Effector memory CD8-positive, alpha-beta T cell (primary cell): ENCODE measurements around the gene MLLT10.

Source experiments
- ATAC-seq: fragments of 150-1000 bp; cut with Tn5 transposase; replicated peaks from 2 replicates; pipeline ENCODE4 v1.10.0; 2021; ENCODE audit warnings: mild to moderate bottlenecking, moderate library complexity
- DNase-seq, 3 experiments: peaks; one replicate each; pipeline ENCODE4 v3.0.0; 2021
- H3K27ac Mint-ChIP-seq, 2 donors: one replicate each; pipeline ENCODE4 v1.8.0; 2022; ENCODE audit warnings: mild to moderate bottlenecking in 2 of 2, mixed read lengths in 2 of 2, moderate library complexity in 2 of 2
- H3K27me3 Mint-ChIP-seq, 2 donors: one replicate each; pipeline ENCODE4 v1.8.0; 2022; ENCODE audit warnings: mixed read lengths in 2 of 2
- H3K36me3 Mint-ChIP-seq: one replicate; pipeline ENCODE4 v1.8.0; 2022; ENCODE audit warnings: mild to moderate bottlenecking, moderate library complexity, mixed read lengths; ENCODE audit not compliant: insufficient read depth
- H3K4me1 Mint-ChIP-seq, 2 donors: one replicate each; pipeline ENCODE4 v1.8.0; 2022; ENCODE audit warnings: low read depth in 2 of 2, mixed read lengths in 2 of 2
- H3K4me3 Mint-ChIP-seq, 2 donors: one replicate each; pipeline ENCODE4 v1.8.0; 2022; ENCODE audit warnings: mild to moderate bottlenecking in 2 of 2, mixed read lengths in 2 of 2, moderate library complexity in 2 of 2
- H3K9me3 Mint-ChIP-seq, 2 donors: one replicate each; pipeline ENCODE4 v1.8.0; 2022; ENCODE audit warnings: mixed read lengths in 2 of 2
- total RNA-seq, 9 experiments: gene quantifications; one replicate each; lab custom pipeline; 2026; lab: John Stamatoyannopoulos, UW

The MLLT10 gene
- total RNA-seq: 38.4 to 110 (median 85.7) reads per million in 9 experiments

GRCh38 chr10:21533467-21534279, at the start of gene MLLT10:
MLLT10 (plus strand) TSS chr10:21534232; CDS start chr10:21534645, 413 bp downstream.
- Mint-ChIP-seq H3K27ac (peak within 1 kb of the TSS; percentile 78 to 82), H3K4me3 (peak within 1 kb of the TSS; percentile 86 to 87)

GRCh38 chr10:21487416-21488180, 46.4 kb upstream of the MLLT10 start:
- no peaks in the 10 kb centered on the region for H3K36me3 Mint-ChIP-seq
- H3K27me3 Mint-ChIP-seq: peaks cover 25 to 32% of the 10 kb centered on the region in 2 donors
- ATAC-seq: no peak
- H3K9me3 Mint-ChIP-seq: no peaks in the 10 kb centered on the region
- DNase-seq: no peak
- no peak overlapping the region for H3K4me3 Mint-ChIP-seq
- no peak overlapping the region for H3K27ac Mint-ChIP-seq
- H3K4me1 Mint-ChIP-seq: no peaks in the 10 kb centered on the region

More at GRCh38 chr10:21533467-21534279, at the start of gene MLLT10:
- no peaks in the 10 kb centered on the region for H3K9me3 Mint-ChIP-seq
- peaks cover 28% of the 10 kb centered on the region for H3K36me3 Mint-ChIP-seq
- ATAC-seq: peak; percentile 83
- peak; percentile 88 to 92 (median 90) for DNase-seq
- peaks cover 20 to 21% of the 10 kb centered on the region in 2 donors for H3K4me1 Mint-ChIP-seq
- no peaks in the 10 kb centered on the region for H3K27me3 Mint-ChIP-seq

GRCh38 chr10:21488246-21488956, 45.6 kb upstream of the MLLT10 start:
- Mint-ChIP-seq H3K27me3 (peaks cover 26 to 34% of the 10 kb centered on the region in 2 donors), H3K27ac (no peak overlapping the region), H3K9me3 (no peaks in the 10 kb centered on the region), H3K36me3 (no peaks in the 10 kb centered on the region), H3K4me1 (no peaks in the 10 kb centered on the region), H3K4me3 (no peak overlapping the region)
- ATAC-seq: no peak
- DNase-seq: no peak

- peaks cover 32 to 38% of the 10 kb centered on the region in 2 donors for H3K27me3 Mint-ChIP-seq
- H3K4me1 Mint-ChIP-seq: peaks cover 0 to 3% of the 10 kb centered on the region in 2 donors
- no peaks in the 10 kb centered on the region for H3K36me3 Mint-ChIP-seq
- DNase-seq (no peak), ATAC-seq (no peak)
- H3K27ac Mint-ChIP-seq: no peak overlapping the region
- H3K9me3 Mint-ChIP-seq: no peaks in the 10 kb centered on the region
- H3K4me3 Mint-ChIP-seq: no peak overlapping the region
Observed at GRCh38 chr10:21488957-21489446, 45.0 kb upstream of the MLLT10 start.

GRCh38 chr10:21490028-21490710, 43.9 kb upstream of the MLLT10 start:
- DNase-seq (no peak), ATAC-seq (no peak)
- no peaks in the 10 kb centered on the region for H3K36me3 Mint-ChIP-seq
- H3K27ac Mint-ChIP-seq: no peak overlapping the region
- peaks cover 4 to 9% of the 10 kb centered on the region in 2 donors for H3K4me1 Mint-ChIP-seq
- H3K9me3 Mint-ChIP-seq: no peaks in the 10 kb centered on the region
- peaks cover 28 to 33% of the 10 kb centered on the region in 2 donors for H3K27me3 Mint-ChIP-seq
- H3K4me3 Mint-ChIP-seq: no peak overlapping the region

GRCh38 chr10:21490711-21491105, 43.3 kb upstream of the MLLT10 start:
- DNase-seq (no peak), ATAC-seq (no peak)
- Mint-ChIP-seq H3K36me3 (no peaks in the 10 kb centered on the region), H3K9me3 (no peaks in the 10 kb centered on the region), H3K4me3 (no peak overlapping the region), H3K4me1 (peaks cover 8 to 13% of the 10 kb centered on the region in 2 donors), H3K27ac (no peak overlapping the region), H3K27me3 (peaks cover 28 to 32% of the 10 kb centered on the region in 2 donors)

GRCh38 chr10:21492421-21492820, 41.6 kb upstream of the MLLT10 start:
- H3K4me1 Mint-ChIP-seq: peaks cover 10 to 13% of the 10 kb centered on the region in 2 donors
- no peaks in the 10 kb centered on the region for H3K9me3 Mint-ChIP-seq
- ATAC-seq (no peak), DNase-seq (no peak)
- H3K36me3 Mint-ChIP-seq: no peaks in the 10 kb centered on the region
- H3K27ac Mint-ChIP-seq: no peak overlapping the region
- H3K4me3 Mint-ChIP-seq: no peak overlapping the region
- H3K27me3 Mint-ChIP-seq: peaks cover 28 to 29% of the 10 kb centered on the region in 2 donors

GRCh38 chr10:21493784-21494183, 40.2 kb upstream of the MLLT10 start:
- Mint-ChIP-seq H3K27me3 (peaks cover 33 to 36% of the 10 kb centered on the region in 2 donors), H3K27ac (no peak overlapping the region), H3K4me1 (peaks cover 10 to 13% of the 10 kb centered on the region in 2 donors), H3K4me3 (peak overlapping the region; percentile 89 to 90), H3K9me3 (no peaks in the 10 kb centered on the region), H3K36me3 (peaks cover 3% of the 10 kb centered on the region)
- DNase-seq: no peak
- ATAC-seq: no peak

GRCh38 chr10:21494191-21495001, 39.6 kb upstream of the MLLT10 start:
- Mint-ChIP-seq H3K27ac (no peak overlapping the region), H3K9me3 (no peaks in the 10 kb centered on the region), H3K27me3 (peaks cover 40 to 42% of the 10 kb centered on the region in 2 donors)

GRCh38 chr10:21495002-21495751, 38.9 kb upstream of the MLLT10 start:
- Mint-ChIP-seq H3K9me3 (no peaks in the 10 kb centered on the region), H3K4me3 (peak overlapping the region; percentile 89 to 90), H3K4me1 (peaks cover 13% of the 10 kb centered on the region in 2 donors), H3K27me3 (peaks cover 45 to 50% of the 10 kb centered on the region in 2 donors), H3K36me3 (peaks cover 8% of the 10 kb centered on the region), H3K27ac (peak overlapping the region in 1 of 2 donors; percentile 46)
- ATAC-seq (peak; percentile 4), DNase-seq (no peak)

More at GRCh38 chr10:21494191-21495001, 39.6 kb upstream of the MLLT10 start:
- ATAC-seq (peak; percentile 9), DNase-seq (no peak)
- Mint-ChIP-seq H3K4me1 (peaks cover 13% of the 10 kb centered on the region in 2 donors), H3K36me3 (peaks cover 6% of the 10 kb centered on the region), H3K4me3 (peak overlapping the region; percentile 89 to 90)

GRCh38 chr10:21495752-21496342, 38.2 kb upstream of the MLLT10 start:
- peaks cover 8% of the 10 kb centered on the region for H3K36me3 Mint-ChIP-seq
- H3K4me1 Mint-ChIP-seq: peaks cover 13% of the 10 kb centered on the region in 2 donors
- H3K27me3 Mint-ChIP-seq: peaks cover 45 to 54% of the 10 kb centered on the region in 2 donors
- H3K9me3 Mint-ChIP-seq: no peaks in the 10 kb centered on the region
- H3K4me3 Mint-ChIP-seq: peak overlapping the region; percentile 89 to 90
- peak overlapping the region in 1 of 2 donors; percentile 46 for H3K27ac Mint-ChIP-seq
- peak; percentile 86 to 93 (median 92) for DNase-seq
- peak; percentile 89 for ATAC-seq
